Thyroid gland (tissue), 4 donors: Measurements from ENCODE around the gene TNS2. TPM values are rescaled to one million over a fixed set of nuclear protein-coding genes. Genes with fewer than 3 reads are reported as not detected.

Experiments used
- DNase-seq, 2 donors: peaks; one replicate each; pipeline ENCODE4 v3.0.0-alpha.2; 2019
- H3K27ac ChIP-seq, 3 donors: fragments of 200-600 bp; sonication (generic); 1 replicate in 2 of 3; 2 replicates in 1 of 3; pipeline ENCODE4 v1.5.1; 2016 to 2019; ENCODE audit warnings: mild to moderate bottlenecking in 1 of 3, moderate library complexity in 1 of 3
- H3K27me3 ChIP-seq: fragments of 200-600 bp; sonication (generic); one replicate; pipeline ENCODE4 v1.5.1; 2019
- H3K36me3 ChIP-seq, 2 donors: fragments of 200-600 bp; sonication (generic); one replicate each; pipeline ENCODE4 v1.5.1; 2016 to 2019
- H3K4me1 ChIP-seq, 2 donors: fragments of 200-600 bp; sonication (generic); one replicate each; pipeline ENCODE4 v1.5.1; 2017 to 2019
- H3K4me3 ChIP-seq, 3 donors: fragments of 200-600 bp; sonication (generic); replicated peaks in 1 of 3; 1 replicate in 2 of 3; 2 replicates in 1 of 3; pipeline ENCODE4 v1.5.1; 2016; ENCODE audit warnings: mild to moderate bottlenecking in 1 of 3
- H3K9me3 ChIP-seq: fragments of 200-600 bp; sonication (generic); one replicate; pipeline ENCODE4 v1.5.1; 2017
- POLR2A ChIP-seq, 2 donors: fragments of 450-650 bp; IDR thresholded peaks; one replicate each; pipeline ENCODE4 v1.6.1; 2017; ENCODE audit warnings: antibody characterized with exemption in 2 of 2, mild to moderate bottlenecking in 2 of 2, moderate library complexity in 1 of 2
- WGBS, 2 donors: methylation state at CpG; one replicate each; pipeline ENCODE4 v1.1.5; 2017; 5-methylcytosine and 5-hydroxymethylcytosine counted together
- intact Hi-C: fragments of 100-400 bp; cut with DNase I; formaldehyde crosslinking; loops from one replicate; pipeline ENCODE4 v1.15.1; 2023
- total RNA-seq, 4 donors: library from RNA; depleted of rRNA; stranded (reverse); fragments of >200 nt; gene quantifications; one replicate each; pipeline ENCODE4 v1.2.3, GENCODE V29; 2016
- TF ChIP-seq, protein P1 (sequence below), 6 experiments: fragments of 200-600 bp in 3 of 6; fragments of 450-650 bp in 3 of 6; sonication (generic) in 3 of 6; IDR thresholded peaks; one replicate each; pipeline ENCODE4 v1.5.1; 2016 to 2019; ENCODE audit warnings: antibody characterized with exemption in 6 of 6, mild to moderate bottlenecking in 2 of 6, inconsistent platforms in 1 of 6, moderate library complexity in 1 of 6

TNS2 gene
- total RNA-seq, 4 donors from 2014 or later = 86.7 to 179 (median 114) TPM

DNA sequence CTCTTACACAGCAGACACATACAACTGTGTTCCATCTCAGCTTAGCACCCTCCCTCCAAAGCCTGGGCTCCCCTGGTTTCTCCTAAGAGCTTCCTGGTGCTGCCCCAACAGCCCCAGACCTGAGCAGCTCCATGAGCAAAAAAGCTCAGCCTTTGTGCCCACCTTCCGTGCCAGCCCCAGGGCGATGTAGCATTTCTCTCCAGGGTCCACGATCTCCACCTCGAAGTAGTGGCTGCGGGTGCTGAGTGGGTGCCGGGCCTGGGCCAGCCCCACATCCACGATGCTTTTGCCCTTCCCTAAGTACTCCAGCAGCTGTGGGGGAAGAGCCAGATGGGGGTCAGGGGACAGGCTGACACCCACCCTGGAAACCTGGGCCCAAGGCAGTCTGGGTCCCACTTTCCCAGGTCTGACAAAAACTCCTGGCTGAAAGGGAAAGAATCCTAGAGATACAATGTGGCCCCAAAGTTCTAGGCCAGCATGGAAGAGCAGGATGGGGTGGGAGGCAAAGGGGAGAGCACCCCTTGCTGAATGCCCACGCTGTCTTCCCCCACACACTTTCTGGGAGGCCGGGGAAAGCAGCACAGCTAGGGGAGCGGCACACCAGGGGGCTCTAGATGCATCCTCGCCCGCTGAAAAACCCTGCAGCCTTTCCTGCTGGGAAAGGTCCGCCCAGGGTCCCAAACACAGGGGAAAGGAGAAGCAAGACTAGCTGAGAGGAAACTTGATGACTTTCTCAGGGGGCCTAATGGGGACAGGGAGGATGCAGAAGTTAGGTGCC is 18.3 kb downstream of the TNS2 start:
- TF ChIP-seq POLR2A (IDR thresholded peaks at IDR 0.05) = no peak
- TF ChIP-seq, protein P1, sequence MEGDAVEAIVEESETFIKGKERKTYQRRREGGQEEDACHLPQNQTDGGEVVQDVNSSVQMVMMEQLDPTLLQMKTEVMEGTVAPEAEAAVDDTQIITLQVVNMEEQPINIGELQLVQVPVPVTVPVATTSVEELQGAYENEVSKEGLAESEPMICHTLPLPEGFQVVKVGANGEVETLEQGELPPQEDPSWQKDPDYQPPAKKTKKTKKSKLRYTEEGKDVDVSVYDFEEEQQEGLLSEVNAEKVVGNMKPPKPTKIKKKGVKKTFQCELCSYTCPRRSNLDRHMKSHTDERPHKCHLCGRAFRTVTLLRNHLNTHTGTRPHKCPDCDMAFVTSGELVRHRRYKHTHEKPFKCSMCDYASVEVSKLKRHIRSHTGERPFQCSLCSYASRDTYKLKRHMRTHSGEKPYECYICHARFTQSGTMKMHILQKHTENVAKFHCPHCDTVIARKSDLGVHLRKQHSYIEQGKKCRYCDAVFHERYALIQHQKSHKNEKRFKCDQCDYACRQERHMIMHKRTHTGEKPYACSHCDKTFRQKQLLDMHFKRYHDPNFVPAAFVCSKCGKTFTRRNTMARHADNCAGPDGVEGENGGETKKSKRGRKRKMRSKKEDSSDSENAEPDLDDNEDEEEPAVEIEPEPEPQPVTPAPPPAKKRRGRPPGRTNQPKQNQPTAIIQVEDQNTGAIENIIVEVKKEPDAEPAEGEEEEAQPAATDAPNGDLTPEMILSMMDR (IDR thresholded peaks at IDR 0.05) = no peak
- WGBS, 2 donors = 86 to 91% methylated on average over 13 of the region's 13 CpGs
- Histone ChIP-seq H3K27ac (peak overlapping the region in 1 of 3 donors; percentile 72), H3K4me1 (peaks cover 17 to 77% of the 10 kb centered on the region in 2 donors), H3K27me3 (no peaks in the 10 kb centered on the region), H3K36me3 (peaks cover 8 to 14% of the 10 kb centered on the region in 2 donors), H3K4me3 (no peak overlapping the region), H3K9me3 (no peaks in the 10 kb centered on the region)
- no peak for DNase-seq
- intact Hi-C loops = loop anchor here (10.0 kb wide), 1 partner anchor 127 kb away; no protein-coding TSS in a partner anchor

DNA sequence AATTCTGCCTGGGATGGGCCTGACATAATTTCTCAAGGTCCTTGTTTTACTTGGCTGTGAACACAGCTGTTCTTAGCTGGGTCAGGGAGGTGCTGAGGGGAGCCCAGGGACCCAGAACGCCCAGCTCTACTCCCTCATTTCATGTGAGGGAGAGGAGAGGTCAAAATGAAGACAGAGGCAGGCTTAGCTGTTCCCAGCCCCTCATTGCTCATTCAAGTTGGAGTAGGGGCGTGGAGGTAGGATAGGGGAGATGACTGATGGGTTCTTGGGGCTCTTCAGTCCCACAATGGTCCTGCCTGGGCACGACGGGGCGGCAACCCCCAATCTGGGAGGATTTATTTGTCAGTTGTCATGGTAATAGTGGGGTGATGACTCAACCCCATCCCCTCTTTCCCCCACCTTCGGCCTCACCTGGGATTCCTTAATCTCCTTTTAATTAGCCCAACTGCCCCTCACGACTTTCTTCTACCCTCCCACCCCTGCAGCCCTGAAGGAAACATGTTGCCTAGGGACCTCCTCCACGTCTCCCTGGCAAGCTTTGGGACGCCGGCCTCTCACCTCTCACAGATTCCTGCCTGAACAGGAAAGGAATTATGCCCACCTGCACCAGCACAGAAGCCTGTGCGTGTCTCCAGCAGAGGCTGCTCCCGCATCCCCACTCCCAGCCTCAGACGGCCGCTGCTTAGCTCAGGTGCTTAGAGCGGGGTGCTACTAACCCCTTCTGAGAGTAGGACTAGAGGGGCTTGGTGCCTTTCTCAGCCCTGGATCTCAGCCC is 19.1 kb downstream of the TNS2 start:
- peaks cover 20 to 77% of the 10 kb centered on the region in 2 donors for H3K4me1 ChIP-seq
- DNase-seq = no peak
- H3K36me3 ChIP-seq = peaks cover 6 to 7% of the 10 kb centered on the region in 2 donors
- H3K27me3 ChIP-seq = no peaks in the 10 kb centered on the region
- WGBS, 2 donors = 74 to 81% methylated on average over 13 to 15 of the region's 15 CpGs
- no peak overlapping the region for H3K4me3 ChIP-seq
- intact Hi-C loops = loop anchor here (10.0 kb wide), 1 partner anchor 126 kb away; no protein-coding TSS in a partner anchor
- TF ChIP-seq, protein P1 (IDR thresholded peaks at IDR 0.05) = no peak
- no peak for TF ChIP-seq POLR2A (IDR thresholded peaks at IDR 0.05)
- H3K27ac ChIP-seq = peak overlapping the region in 1 of 3 donors; percentile 72
- H3K9me3 ChIP-seq = no peaks in the 10 kb centered on the region

DNA sequence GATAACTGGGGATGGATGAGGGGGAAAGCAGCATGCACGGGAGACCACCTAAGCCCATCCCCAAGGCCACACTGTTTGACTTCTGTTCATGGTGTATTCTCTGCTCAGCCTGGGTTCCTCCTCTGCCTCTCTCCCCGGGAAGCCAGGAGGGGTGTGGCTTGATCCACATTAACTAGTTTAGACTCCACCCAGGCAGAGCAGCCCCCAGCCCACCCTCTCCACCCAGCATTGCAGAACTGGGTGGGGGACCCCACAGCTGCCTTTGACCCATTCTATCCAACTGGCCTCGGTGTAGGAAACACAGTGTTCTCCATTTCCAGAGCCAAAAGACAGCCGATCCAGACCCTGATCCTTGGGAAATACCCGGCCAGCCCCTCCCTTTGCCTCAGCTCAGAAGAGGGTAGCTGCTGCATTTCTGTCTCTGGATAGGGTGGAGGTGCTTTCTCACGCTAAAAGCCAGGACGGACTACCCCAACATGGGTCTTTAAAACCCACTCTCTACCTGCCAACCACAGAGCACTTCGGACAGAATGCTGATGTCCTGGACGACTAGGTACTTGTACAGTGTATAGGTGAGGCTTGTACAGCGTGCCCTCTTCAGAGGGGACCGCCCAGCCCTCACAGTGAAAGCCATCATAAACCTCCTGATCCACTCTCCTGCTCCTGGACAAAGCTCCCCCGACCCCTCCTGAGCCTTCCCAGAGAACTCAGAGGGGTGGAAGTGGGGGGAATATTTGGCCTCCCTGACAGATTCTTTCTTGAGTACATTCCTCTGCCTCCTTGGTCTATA is 20.0 kb downstream of the TNS2 start:
- H3K27me3 ChIP-seq = no peaks in the 10 kb centered on the region
- no peak overlapping the region for H3K4me3 ChIP-seq
- H3K4me1 ChIP-seq = peaks cover 20 to 75% of the 10 kb centered on the region in 2 donors
- H3K9me3 ChIP-seq = no peaks in the 10 kb centered on the region
- TF ChIP-seq POLR2A (IDR thresholded peaks at IDR 0.05) = no peak
- TF ChIP-seq, protein P1 (IDR thresholded peaks at IDR 0.05) = no peak
- 71 to 72% methylated on average over 12 of the region's 12 CpGs for WGBS, 2 donors
- H3K36me3 ChIP-seq = peaks cover 6 to 13% of the 10 kb centered on the region in 2 donors
- intact Hi-C loops = loop anchor here (10.0 kb wide), 1 partner anchor 125 kb away; no protein-coding TSS in a partner anchor
- no peak for DNase-seq
- peak overlapping the region in 2 of 3 donors; percentile 63 to 72 for H3K27ac ChIP-seq

DNA sequence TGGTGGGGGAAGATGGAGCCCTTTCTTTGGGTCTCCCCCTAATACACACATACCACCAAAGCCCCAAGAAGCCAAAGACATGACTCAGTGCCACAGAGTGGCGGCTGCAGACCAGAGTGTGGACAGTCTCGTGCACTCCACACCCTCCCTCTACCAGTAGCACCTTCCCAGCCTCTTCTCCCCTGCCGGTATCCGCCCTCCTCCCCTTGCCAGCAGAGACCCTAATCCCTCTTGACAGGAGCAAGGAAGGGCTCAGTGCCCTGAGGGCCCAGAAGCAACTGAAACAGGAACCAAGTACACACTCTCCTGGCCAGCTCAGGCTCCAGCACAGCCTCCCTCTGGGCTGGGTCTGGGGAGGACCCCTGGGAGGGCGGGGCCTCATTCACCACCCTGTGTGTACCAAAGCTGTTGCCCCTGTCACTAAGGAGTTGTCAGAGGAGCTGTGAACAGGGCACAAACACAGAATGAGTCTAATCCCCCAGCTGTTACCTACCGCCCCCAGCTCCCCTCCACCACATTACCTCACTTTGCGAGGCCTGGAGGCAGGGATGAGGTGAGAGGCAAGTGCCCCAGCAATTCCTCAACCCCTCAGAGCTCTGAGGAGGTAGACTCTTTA is 21.1 kb downstream of the TNS2 start:
- no peak for DNase-seq
- TF ChIP-seq POLR2A (IDR thresholded peaks at IDR 0.05) = no peak
- TF ChIP-seq, protein P1 (IDR thresholded peaks at IDR 0.05) = no peak
- intact Hi-C loops = no loop called here

More for the DNA sequence above, 21.1 kb downstream of the TNS2 start:
- Histone ChIP-seq H3K4me1 (peaks cover 20 to 63% of the 10 kb centered on the region in 2 donors), H3K4me3 (no peak overlapping the region), H3K27ac (peak overlapping the region; percentile 63 to 72 (median 68)), H3K36me3 (peaks cover 8 to 12% of the 10 kb centered on the region in 2 donors), H3K9me3 (no peaks in the 10 kb centered on the region), H3K27me3 (no peaks in the 10 kb centered on the region)
- 72 to 81% methylated on average over 6 to 7 of the region's 7 CpGs for WGBS, 2 donors
